Lower lobe of right lung (tissue), 2 donors: Measurements from ENCODE around the gene GPATCH2. TPM values are rescaled to one million over a fixed set of nuclear protein-coding genes. Genes with fewer than 3 reads are reported as not detected.

Experiments used
- ATAC-seq, 2 donors: fragments of 200-7000 bp; cut with Tn5 transposase; one replicate each; pipeline ENCODE4 v1.9.1; 2020 to 2022; ENCODE audit warnings: mild to moderate bottlenecking in 2 of 2, moderate library complexity in 2 of 2
- DNase-seq: peaks from one replicate; pipeline ENCODE4 v3.0.0-alpha.2; 2020
- H3K27ac ChIP-seq: fragments of 200-600 bp; one replicate; pipeline ENCODE4 v1.8.0; 2022
- H3K27me3 ChIP-seq: fragments of 200-600 bp; one replicate; pipeline ENCODE4 v1.8.0; 2022; ENCODE audit warnings: low read depth
- H3K36me3 ChIP-seq: fragments of 200-600 bp; one replicate; pipeline ENCODE4 v1.8.0; 2022; ENCODE audit warnings: mild to moderate bottlenecking
- H3K4me1 ChIP-seq: fragments of 200-600 bp; one replicate; pipeline ENCODE4 v1.8.0; 2022
- H3K4me3 ChIP-seq: fragments of 200-600 bp; one replicate; pipeline ENCODE4 v1.8.0; 2022; ENCODE audit warnings: mild to moderate bottlenecking
- H3K9me3 ChIP-seq: fragments of 200-600 bp; one replicate; pipeline ENCODE4 v1.8.0; 2022
- CTCF ChIP-seq: fragments of 200-600 bp; IDR thresholded peaks from one replicate; pipeline ENCODE4 v1.8.0; 2022; ENCODE audit warnings: antibody characterized with exemption, mild to moderate bottlenecking
- intact Hi-C: fragments of 100-400 bp; cut with DNase I; formaldehyde crosslinking; loops from one replicate; pipeline ENCODE4 v1.11.0; 2022
- total RNA-seq: library from RNA; stranded (reverse); fragmentation: NEBNext Ultra II Directional; extraction: Animal tissue kit (Norgen Biotek cat#: 25700); gene quantifications from one replicate; pipeline ENCODE4 v1.2.1, GENCODE V29; 2021
- donor health status: DM: no; HTN: yes; CAD: no; lungs with severe emphysema.

The GPATCH2 gene
- total RNA-seq, 1 donor from 2014 or later = 12.4 TPM

DNA sequence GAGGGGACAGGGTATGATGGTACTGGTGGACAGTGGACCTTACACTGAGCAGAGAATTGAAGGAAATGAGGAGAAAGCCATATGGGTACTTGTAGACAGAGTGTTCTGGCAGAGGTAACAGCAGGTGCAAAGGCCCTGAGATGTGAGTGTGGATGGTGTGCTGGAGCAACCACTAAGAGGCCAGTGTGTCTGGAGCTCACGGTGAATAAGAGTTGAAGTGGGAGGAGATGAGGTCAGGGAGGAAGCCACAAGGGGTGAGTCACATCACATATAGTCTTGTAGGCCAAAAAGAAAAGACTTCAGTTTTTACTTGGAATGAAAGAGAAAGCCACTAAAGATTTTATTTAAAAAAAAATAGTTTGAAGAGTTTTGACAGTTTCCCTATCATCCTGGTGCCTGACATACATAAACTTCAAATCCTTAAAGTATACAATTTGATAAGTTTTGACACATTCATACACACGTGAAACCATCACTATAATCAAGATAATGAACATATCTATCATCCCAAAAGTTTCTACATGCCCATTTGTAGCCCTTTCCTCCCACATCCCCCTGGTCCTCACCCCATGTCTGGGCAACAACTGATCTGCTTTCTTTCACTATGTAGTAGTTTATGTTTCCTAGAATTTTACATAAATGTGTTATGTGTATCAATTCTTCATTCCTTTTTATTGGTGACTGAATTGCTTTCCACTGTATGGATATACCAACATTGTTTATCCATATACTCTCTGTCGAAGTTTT is 148.4 kb downstream of the GPATCH2 start:
- H3K4me1 ChIP-seq = no peaks in the 10 kb centered on the region
- H3K27me3 ChIP-seq = no peaks in the 10 kb centered on the region
- H3K9me3 ChIP-seq = peaks cover 6% of the 10 kb centered on the region
- no peaks in the 10 kb centered on the region for H3K36me3 ChIP-seq
- DNase-seq (no peak), ATAC-seq (peak in 1 of 2 donors; percentile 27)
- H3K4me3 ChIP-seq = no peak overlapping the region
- no peak overlapping the region for H3K27ac ChIP-seq
- intact Hi-C loops = no loop called here
- no peak for TF ChIP-seq CTCF

- H3K4me1 ChIP-seq = no peaks in the 10 kb centered on the region
- no peaks in the 10 kb centered on the region for H3K27me3 ChIP-seq
- no peak for TF ChIP-seq CTCF
- ATAC-seq = no peak
- DNase-seq = no peak
- H3K9me3 ChIP-seq = peaks cover 6% of the 10 kb centered on the region
- no peak overlapping the region for H3K4me3 ChIP-seq
- intact Hi-C loops = no loop called here
- no peaks in the 10 kb centered on the region for H3K36me3 ChIP-seq
- no peak overlapping the region for H3K27ac ChIP-seq
Measured at GRCh38 chr1:217478450-217478849, 152.4 kb downstream of the GPATCH2 start.

DNA sequence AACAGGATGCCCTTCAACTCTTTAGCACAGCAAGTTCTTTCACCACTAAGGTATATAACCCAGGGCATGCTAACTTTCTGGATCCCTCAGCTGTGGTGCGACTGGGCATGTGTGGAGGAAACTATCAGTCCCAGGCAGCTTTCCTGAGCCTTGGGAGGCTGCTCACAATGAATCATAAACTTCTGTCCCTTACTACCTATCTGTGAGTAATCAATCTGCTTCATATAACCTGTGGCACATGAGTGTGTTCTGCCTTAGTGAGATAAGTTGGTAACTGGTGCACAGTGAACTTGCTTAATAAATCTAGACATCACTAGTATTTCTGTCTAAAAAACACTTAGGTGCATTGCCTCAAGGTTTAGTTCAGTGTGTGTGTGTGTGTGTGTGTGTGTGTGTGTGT is 158.0 kb downstream of the GPATCH2 start:
- Histone ChIP-seq H3K4me1 (no peaks in the 10 kb centered on the region), H3K36me3 (no peaks in the 10 kb centered on the region), H3K27me3 (no peaks in the 10 kb centered on the region), H3K27ac (no peak overlapping the region), H3K9me3 (no peaks in the 10 kb centered on the region), H3K4me3 (no peak overlapping the region)
- no peak for DNase-seq
- intact Hi-C loops = no loop called here
- ATAC-seq = no peak
- TF ChIP-seq CTCF = no peak

DNA sequence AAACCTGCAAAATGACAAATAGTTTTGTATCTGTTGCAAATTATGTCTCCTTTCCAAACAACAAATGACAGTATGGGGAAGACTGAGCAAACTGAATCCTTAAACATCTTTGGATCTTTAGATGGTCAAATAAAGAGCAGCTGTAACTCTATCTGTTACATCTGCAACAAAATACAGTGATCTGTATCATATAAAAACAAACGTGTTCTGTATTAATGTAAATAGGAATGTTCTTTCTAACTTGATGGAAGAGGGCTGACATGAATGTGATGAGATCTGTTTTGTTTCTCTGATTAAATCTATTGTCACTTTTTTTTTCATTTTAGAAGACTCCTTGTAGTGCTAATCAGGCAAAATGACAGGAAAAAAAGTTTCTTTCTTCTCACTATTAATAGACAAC is 159.5 kb downstream of the GPATCH2 start:
- no peaks in the 10 kb centered on the region for H3K4me1 ChIP-seq
- no peak overlapping the region for H3K4me3 ChIP-seq
- DNase-seq (no peak), ATAC-seq (no peak)
- H3K9me3 ChIP-seq = no peaks in the 10 kb centered on the region
- intact Hi-C loops = no loop called here
- no peak overlapping the region for H3K27ac ChIP-seq
- H3K36me3 ChIP-seq = no peaks in the 10 kb centered on the region
- no peaks in the 10 kb centered on the region for H3K27me3 ChIP-seq
- no peak for TF ChIP-seq CTCF

DNA sequence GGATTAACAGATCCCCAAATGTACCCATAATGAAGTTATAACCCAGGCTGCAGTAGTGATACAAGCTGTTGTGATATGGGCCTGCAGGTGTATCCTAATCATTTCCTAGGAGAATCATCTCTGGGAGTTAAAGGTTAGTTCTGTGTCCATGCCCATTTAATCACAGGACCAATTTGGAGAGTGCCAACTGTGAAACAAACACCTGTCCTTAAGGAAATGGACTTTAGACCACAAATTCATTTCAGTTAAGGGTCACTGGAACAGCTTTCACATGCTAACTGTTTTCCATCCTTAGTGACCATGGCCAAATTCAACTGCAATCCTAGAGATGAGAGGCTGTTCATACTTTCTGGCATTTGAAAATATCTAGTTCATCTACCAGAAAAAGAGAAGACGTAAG is 160.9 kb downstream of the GPATCH2 start:
- no peak overlapping the region for H3K4me3 ChIP-seq
- no peaks in the 10 kb centered on the region for H3K36me3 ChIP-seq
- peaks cover 11% of the 10 kb centered on the region for H3K9me3 ChIP-seq
- H3K27ac ChIP-seq = no peak overlapping the region
- intact Hi-C loops = no loop called here
- no peak for DNase-seq
- no peak for TF ChIP-seq CTCF
- no peaks in the 10 kb centered on the region for H3K27me3 ChIP-seq
- H3K4me1 ChIP-seq = no peaks in the 10 kb centered on the region
- no peak for ATAC-seq
